PC-3 (cell line): ENCODE measurements around the gene PLAC8L1. TPM values are rescaled to one million over a fixed set of nuclear protein-coding genes. Genes with fewer than 3 reads are reported as not detected.
"Not testable (repeated sequence)": the region's sequence is repeated elsewhere in the genome, so short reads cannot be mapped to it uniquely, and the experiment has no call there.

ENCODE experiments used
- ATAC-seq: fragments of 200-7000 bp; cut with Tn5 transposase; 2 replicates; pipeline ENCODE4 v1.9.1; 2020; ENCODE audit warnings: mild to moderate bottlenecking, moderate library complexity
- BruUV-seq: library from RNA; stranded (reverse); fragments of 400-500 nt; replicated peaks from 2 replicates; lab custom pipeline; 2021; lab: Mats Ljungman, UMichigan
- CTCF ChIA-PET: fragments of 300-600 bp; sonication (Branson Sonifier 250); formaldehyde crosslinking; loops from one replicate; lab custom pipeline; 2022; ENCODE audit warnings: antibody characterized with exemption; lab: Charles Lee
- POLR2A ChIA-PET: fragments of 300-600 bp; sonication (Branson Sonifier 250); formaldehyde crosslinking; loops from one replicate; lab custom pipeline; 2022; ENCODE audit warnings: antibody characterized with exemption; ENCODE audit not compliant: unreplicated experiment; lab: Charles Lee
- DNase-seq: peaks from one replicate; pipeline ENCODE4 v3.0.0-alpha.2; 2015
- H2AFZ ChIP-seq: fragments of 300-600 bp; sonication (generic); 2 replicates; pipeline ENCODE4 v1.6.0; 2016; ENCODE audit warnings: antibody characterized with exemption, low read length
- H3F3A ChIP-seq: fragments of 300-600 bp; sonication (generic); one replicate; pipeline ENCODE4 v1.6.0; 2017; ENCODE audit warnings: antibody characterized with exemption, low read length, control low read depth, mild to moderate bottlenecking; ENCODE audit not compliant: unreplicated experiment
- H3K27ac ChIP-seq: fragments of 300-600 bp; sonication (generic); 2 replicates; pipeline ENCODE4 v1.5.1; 2016; ENCODE audit warnings: mild to moderate bottlenecking, low read length
- H3K27me3 ChIP-seq: fragments of 300-600 bp; sonication (generic); 2 replicates; pipeline ENCODE4 v1.6.1; 2016; ENCODE audit warnings: low read length, mixed read lengths
- H3K36me3 ChIP-seq: fragments of 300-600 bp; sonication (generic); 2 replicates; pipeline ENCODE4 v1.6.1; 2016; ENCODE audit warnings: low read depth, mixed run types, low read length, mixed read lengths
- H3K4me1 ChIP-seq: fragments of 300-600 bp; sonication (generic); 2 replicates; pipeline ENCODE4 v1.5.1; 2016; ENCODE audit warnings: low read length; ENCODE audit not compliant: insufficient read depth
- H3K4me2 ChIP-seq: fragments of 300-600 bp; sonication (generic); 2 replicates; pipeline ENCODE4 v1.6.0; 2016; ENCODE audit warnings: low read length
- H3K4me3 ChIP-seq: fragments of 300-600 bp; sonication (generic); 2 replicates; pipeline ENCODE4 v1.5.1; 2016; ENCODE audit warnings: mild to moderate bottlenecking, low read length, mixed read lengths
- H3K79me2 ChIP-seq: fragments of 300-600 bp; sonication (generic); 2 replicates; pipeline ENCODE4 v1.6.1; 2017; ENCODE audit warnings: low read length, mixed read lengths
- H3K9ac ChIP-seq: fragments of 300-600 bp; sonication (generic); 2 replicates; pipeline ENCODE4 v1.6.0; 2016; ENCODE audit warnings: mild to moderate bottlenecking, low read length
- H3K9me2 ChIP-seq: fragments of 300-600 bp; sonication (generic); replicated peaks from 2 replicates; pipeline ENCODE4 v1.6.1; 2016; ENCODE audit warnings: mixed run types, low read length, mixed read lengths
- H3K9me3 ChIP-seq: fragments of 300-600 bp; sonication (generic); 2 replicates; pipeline ENCODE4 v1.6.1; 2016; ENCODE audit warnings: low read length, mixed read lengths
- H4K20me1 ChIP-seq: fragments of 300-600 bp; sonication (generic); 2 replicates; pipeline ENCODE4 v1.6.1; 2016; ENCODE audit warnings: low read length, mixed read lengths
- CTCF ChIP-seq: fragments of 300-600 bp; sonication (generic); conservative IDR thresholded peaks from 2 replicates; pipeline ENCODE4 v1.5.1; 2017; ENCODE audit warnings: antibody characterized with exemption, low read depth, mild to moderate bottlenecking, low read length
- EZH2 ChIP-seq: fragments of 300-600 bp; sonication (generic); IDR thresholded peaks from one replicate; pipeline ENCODE4 v1.6.1; 2017; ENCODE audit warnings: antibody characterized with exemption, mild to moderate bottlenecking, low read length; ENCODE audit not compliant: unreplicated experiment
- EZH2phosphoT487 ChIP-seq: fragments of 300-600 bp; sonication (generic); IDR thresholded peaks from 2 replicates; pipeline ENCODE4 v1.6.1; 2018; ENCODE audit warnings: mild to moderate bottlenecking, antibody characterized with exemption, low read length, borderline replicate concordance
- intact Hi-C: fragments of 100-400 bp; cut with micrococcal nuclease; formaldehyde crosslinking; loops from 2 replicates; pipeline ENCODE4 v1.9.0; 2023
- total RNA-seq: library from RNA; depleted of rRNA; stranded (reverse); fragments of >200 nt; gene quantifications from 2 replicates; pipeline ENCODE4 v1.2.3, GENCODE V29; 2014

PLAC8L1 gene
- total RNA-seq, 1 experiment from 2014 or later, result 0.95 TPM

DNA sequence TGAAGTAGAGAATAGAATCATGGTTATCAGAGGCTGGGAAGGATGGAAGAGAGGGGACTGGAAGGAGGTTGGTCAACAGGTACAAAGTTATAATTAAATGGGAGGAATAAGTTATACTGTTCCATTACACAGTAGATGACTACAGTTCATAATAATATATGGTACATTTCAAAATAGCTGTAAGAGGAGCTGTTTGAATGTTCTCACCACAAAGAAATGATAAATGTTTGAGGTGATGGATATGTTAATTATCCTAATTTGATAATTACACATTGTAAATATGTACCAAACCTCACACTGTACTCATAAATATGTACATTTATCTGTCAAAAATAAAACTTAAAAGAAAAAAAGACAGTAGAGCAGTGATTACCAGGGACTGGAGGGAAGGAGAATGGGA lies 12.9 kb upstream of the PLAC8L1 start:
- H3K4me3 ChIP-seq, result no peak overlapping the region
- no peak overlapping the region for H3K9ac ChIP-seq
- DNase-seq (no peak), ATAC-seq (no peak)
- no peaks in the 10 kb centered on the region for H3K79me2 ChIP-seq
- TF ChIP-seq EZH2, result no peak
- TF ChIP-seq CTCF, result no peak
- TF ChIP-seq EZH2phosphoT487, result no peak
- no peak overlapping the region for H3K27ac ChIP-seq
- H3K9me2 ChIP-seq, result no peaks in the 10 kb centered on the region
- intact Hi-C loops, result no loop called here
- no peaks in the 10 kb centered on the region for H3K9me3 ChIP-seq
- no peak overlapping the region for H2AFZ ChIP-seq
- no peaks in the 10 kb centered on the region for H3F3A ChIP-seq
- no peaks in the 10 kb centered on the region for H4K20me1 ChIP-seq
- no peaks in the 10 kb centered on the region for H3K4me1 ChIP-seq
- peaks cover 68% of the 10 kb centered on the region for H3K36me3 ChIP-seq
- BruUV-seq, result no TSS peak
- H3K27me3 ChIP-seq, result no peaks in the 10 kb centered on the region
- H3K4me2 ChIP-seq, result no peak overlapping the region
- CTCF ChIA-PET, result no interaction called here
- POLR2A ChIA-PET, result no interaction called here

DNA sequence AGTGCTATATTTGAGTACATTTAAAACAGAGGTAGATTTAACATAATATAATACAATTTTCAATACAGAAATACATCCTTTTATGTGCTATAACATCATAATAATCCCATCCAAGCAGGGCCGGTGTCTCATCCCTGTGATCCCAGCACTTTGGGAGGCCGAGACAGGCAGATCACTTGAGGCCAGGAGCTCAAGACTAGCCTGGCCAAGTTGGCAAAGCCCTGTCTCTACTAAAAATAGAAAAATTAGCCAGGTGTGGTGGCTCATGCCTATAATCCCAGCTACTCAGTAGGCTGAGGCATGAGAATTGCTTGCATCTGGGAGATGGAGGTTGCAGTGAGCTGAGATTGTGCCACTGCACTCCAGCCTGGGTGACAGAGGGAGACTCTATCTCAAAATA lies 11.8 kb upstream of the PLAC8L1 start:
- H3K9me3 ChIP-seq, H4K20me1 ChIP-seq, intact Hi-C loops, H3F3A ChIP-seq, H3K79me2 ChIP-seq, H3K9me2 ChIP-seq, POLR2A ChIA-PET, H3K27me3 ChIP-seq, H3K4me2 ChIP-seq, ATAC-seq, BruUV-seq, DNase-seq, CTCF ChIA-PET, H3K4me1 ChIP-seq, H2AFZ ChIP-seq, H3K9ac ChIP-seq, H3K4me3 ChIP-seq, H3K27ac ChIP-seq: not testable (repeated sequence)
- H3K36me3 ChIP-seq, result peaks cover 61% of the 10 kb centered on the region

- Histone ChIP-seq H3K27me3 (no peaks in the 10 kb centered on the region), H3K4me3 (no peak overlapping the region), H2AFZ (no peak overlapping the region), H3F3A (no peaks in the 10 kb centered on the region), H3K4me2 (no peak overlapping the region), H4K20me1 (no peaks in the 10 kb centered on the region), H3K9me3 (no peaks in the 10 kb centered on the region), H3K36me3 (peaks cover 56% of the 10 kb centered on the region), H3K4me1 (no peaks in the 10 kb centered on the region), H3K9ac (no peak overlapping the region), H3K9me2 (no peaks in the 10 kb centered on the region), H3K27ac (no peak overlapping the region), H3K79me2 (no peaks in the 10 kb centered on the region)
- no peak for ATAC-seq
- CTCF ChIA-PET, result no interaction called here
- BruUV-seq, result no TSS peak
- DNase-seq, result no peak
- TF ChIP-seq CTCF, result no peak
- TF ChIP-seq EZH2, result no peak
- TF ChIP-seq EZH2phosphoT487, result no peak
- intact Hi-C loops, result no loop called here
- POLR2A ChIA-PET, result no interaction called here
Observed at GRCh38 chr5:146116361-146116760, 11.0 kb upstream of the PLAC8L1 start.
